Uterine smooth muscle cell (primary cell): Measurements from ENCODE around the gene JAG2. TPM values are rescaled to one million over a fixed set of nuclear protein-coding genes. Genes with fewer than 3 reads are reported as not detected.

ENCODE experiments used
- total RNA-seq: library from RNA; depleted of rRNA; stranded (reverse); fragments of >200 nt; gene quantifications from 2 replicates; pipeline ENCODE4 v1.2.3, GENCODE V29; 2014

JAG2 gene
- 0.66 and 2.0 TPM in 2 replicates for total RNA-seq

DNA sequence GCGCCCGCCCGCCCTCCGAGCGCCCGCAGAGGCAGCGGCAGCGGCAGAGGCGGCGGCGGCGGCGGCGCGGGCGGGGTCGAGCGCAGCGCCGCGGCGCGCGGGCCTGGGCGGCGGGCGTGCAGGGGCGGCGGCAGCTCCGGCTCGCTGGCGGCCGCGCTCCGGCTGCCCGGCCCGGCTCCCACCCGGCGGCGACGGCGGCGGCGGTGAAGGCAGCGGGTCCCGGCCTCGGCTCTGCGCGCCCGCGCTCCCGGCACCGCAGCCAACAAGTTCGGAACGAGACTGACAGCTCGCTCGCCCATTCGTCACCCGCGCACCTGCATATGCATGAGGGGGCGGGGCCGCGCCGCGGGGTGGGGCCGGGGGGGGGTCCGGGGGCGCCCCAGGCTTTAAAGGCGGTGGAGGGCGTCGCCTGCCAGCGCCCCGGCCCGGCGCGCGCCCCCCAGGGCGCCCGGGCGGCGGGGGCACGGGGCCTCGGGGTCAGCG, at the start of gene JAG2:
TSS of gene JAG2 (minus strand) at position 281 of the 483 bp plus-strand sequence. CDS start 356 bp downstream, outside the sequence.

DNA sequence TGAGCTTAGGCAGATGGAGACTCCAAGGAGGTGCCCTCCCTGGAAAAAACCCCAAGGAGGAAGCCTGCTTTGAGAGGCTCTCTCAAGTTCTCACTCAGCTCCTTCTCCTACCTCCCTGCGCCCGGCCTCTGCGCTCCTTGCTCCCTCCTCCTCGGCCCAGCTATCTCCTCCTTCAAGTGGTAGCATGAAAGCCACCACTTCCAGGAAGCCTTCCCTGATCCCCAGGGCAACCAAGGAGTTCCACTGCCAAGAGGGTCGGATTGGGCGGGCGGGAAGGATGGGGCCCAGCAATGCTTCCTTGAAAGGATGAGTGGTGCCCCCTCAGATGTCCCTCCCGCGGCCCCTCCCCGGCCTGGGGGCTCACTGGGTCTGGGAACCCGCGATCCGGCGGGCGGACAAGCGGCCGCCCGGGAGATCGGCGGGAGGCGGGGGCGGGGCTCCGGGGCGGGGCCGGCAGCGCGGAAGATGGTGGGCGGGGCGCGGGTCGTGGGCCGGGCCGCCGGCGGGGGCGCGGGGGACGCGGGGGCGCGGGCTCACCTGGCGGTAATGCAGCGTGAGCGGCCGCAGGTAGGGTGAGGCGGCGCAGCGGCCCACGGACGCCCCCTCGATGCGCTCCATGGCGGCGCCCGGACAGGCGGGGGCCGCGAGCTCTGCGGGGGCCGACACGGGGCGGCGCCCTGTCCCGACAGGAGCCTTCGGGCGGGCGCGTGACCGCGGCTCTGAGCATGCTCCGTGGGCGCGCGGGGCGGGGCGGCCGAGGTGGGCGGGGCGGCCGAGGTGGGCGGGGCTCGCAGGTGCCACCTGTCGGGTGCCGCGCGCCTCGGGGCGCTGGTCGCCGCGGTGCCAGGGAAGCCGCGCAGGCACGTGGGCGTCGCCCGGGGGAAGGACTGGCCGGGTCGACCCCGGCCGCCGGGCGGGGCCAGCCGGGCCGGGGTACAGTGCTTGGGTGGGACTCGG, 12.3 kb upstream of the JAG2 start, which contains the start of gene NUDT14:
TSS of gene NUDT14 (minus strand) at position 721 of the 957 bp plus-strand sequence. CDS start at position 618, 103 bp downstream.

Other genes with a start within 250 kb of the JAG2 start
- gene PLD4, start 243.9 kb downstream of the JAG2 start, total RNA-seq: under 0.01 and 0.22 TPM in 2 replicates
- 91.9 and 197 TPM in 2 replicates for gene AHNAK2, start 190.4 kb downstream of the JAG2 start, total RNA-seq
- gene CLBA1, start 183.0 kb downstream of the JAG2 start, total RNA-seq: 8.0 and 16.7 TPM in 2 replicates
- gene CDCA4, start 147.7 kb downstream of the JAG2 start, total RNA-seq: 16.1 and 40.1 TPM in 2 replicates
- gene GPR132, start 103.3 kb downstream of the JAG2 start, total RNA-seq: under 0.01 and 0.25 TPM in 2 replicates
- gene NUDT14, start 12.5 kb upstream of the JAG2 start, total RNA-seq: 7.9 and 21.4 TPM in 2 replicates
- gene BTBD6, start 79.8 kb upstream of the JAG2 start, total RNA-seq: 61.2 and 78.5 TPM in 2 replicates
- 47.0 and 49.2 TPM in 2 replicates for gene BRF1, start 132.2 kb upstream of the JAG2 start, total RNA-seq
- 34.5 and 65.5 TPM in 2 replicates for gene PACS2, start 146.0 kb upstream of the JAG2 start, total RNA-seq
- gene TEX22, start 229.8 kb upstream of the JAG2 start, total RNA-seq: 0.11 and 0.25 TPM in 2 replicates